Non-pigmented ciliary epithelial cell (primary cell): ENCODE data around the gene PRKCZ.

Source experiments
- DNase-seq: peaks from one replicate; pipeline ENCODE4 v3.0.0-alpha.2; 2010; ENCODE audit warnings: low read depth

PRKCZ gene

DNA sequence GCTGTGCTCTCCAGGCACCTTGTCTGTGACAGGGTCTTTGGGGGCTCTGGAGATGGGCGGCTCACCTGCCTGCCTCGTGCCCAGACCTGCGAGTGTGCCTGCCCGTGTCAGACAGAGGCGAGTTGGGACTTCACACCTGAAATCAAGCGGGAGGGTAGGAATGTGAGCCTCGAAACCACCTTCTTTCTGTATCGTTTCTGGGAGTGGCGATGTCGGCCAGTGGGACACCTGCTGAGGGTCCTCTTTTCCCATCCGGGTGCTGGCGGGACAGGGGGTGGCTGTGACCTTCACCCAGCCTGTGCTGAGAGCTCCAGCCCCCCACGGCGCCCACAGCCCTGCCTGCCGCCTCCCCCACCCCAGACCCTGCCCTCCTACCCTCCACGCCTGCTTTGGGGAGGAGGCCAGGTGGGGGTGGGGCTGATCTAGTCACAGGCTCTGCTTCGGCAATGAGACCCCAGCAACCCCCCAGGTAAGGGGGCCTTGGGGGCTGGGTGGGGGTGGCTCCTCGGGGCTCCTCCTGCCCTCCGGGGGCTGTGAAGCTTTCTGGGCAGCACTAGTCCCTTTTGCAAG, 160.0 kb downstream of the PRKCZ start:
- no peak for DNase-seq

DNA sequence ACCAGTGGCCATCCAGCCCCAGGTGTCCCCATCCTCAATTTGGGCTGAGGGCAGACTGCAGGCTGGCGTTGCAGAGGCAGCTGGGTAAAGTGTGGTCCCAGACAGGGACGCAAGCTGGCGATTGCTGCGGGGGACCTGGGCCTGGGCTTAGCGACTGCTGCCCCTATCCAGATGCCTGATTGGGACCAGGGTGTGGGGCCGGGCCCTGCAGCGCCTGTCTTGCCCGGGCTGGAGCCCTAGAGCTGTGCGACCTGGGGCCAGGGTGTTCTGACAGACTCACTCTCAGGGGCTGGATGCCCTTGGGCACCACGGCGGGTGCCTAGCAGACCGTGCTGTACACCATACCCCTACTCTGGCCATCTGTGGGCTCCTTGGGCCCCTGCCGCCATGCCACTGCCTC, 160.6 kb downstream of the PRKCZ start:
- no peak for DNase-seq

- DNase-seq: no peak
Observed at GRCh38 chr1:2212274-2212531, 162.0 kb downstream of the PRKCZ start.

DNA sequence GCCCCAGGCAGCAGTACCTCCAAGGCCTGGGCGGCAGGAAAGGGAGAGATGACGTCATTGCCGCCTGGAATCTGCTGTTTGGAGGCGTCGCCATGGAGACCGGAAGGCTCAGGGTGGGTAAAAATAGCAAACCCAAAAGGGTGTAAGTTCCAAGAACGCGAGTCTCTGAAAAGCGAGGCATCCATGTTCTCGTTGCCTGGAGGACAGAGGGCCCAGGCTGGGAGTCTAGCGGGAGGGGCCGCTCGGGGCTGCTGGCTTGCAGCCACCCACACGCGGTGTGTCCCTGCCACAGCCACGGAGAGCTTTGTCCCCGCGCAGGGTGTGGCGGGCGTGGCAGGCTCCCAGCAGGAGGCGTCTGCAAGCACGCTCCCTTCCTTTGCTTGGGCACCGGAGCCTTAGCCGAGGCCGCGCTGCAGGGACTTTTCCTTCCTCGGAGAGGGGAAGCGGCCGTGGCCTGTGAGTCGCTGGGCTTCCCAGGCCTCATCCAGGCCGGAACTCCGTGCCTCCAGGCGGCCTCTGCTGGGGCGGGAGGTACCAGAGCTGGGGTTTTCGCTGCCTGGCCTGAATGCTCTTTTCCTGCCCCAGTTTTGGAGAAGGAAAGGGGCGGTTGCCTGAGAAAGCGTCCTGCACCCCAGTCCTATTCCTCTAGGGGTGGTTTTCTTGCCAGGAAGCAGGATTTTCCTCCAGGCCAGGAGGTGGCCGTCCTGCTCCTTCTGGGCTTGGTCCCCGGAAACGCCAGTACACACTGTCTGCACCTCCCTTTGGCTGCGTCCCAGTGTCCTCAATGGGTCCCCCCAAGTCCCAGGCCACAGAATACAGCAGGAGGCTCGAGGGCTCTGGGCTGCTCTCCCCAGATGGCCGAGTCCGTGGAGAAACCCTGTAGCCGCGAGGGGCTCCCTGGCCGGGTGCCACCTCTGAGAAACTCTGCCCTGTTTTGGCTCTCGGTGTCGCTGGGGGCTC, 162.6 kb downstream of the PRKCZ start:
- DNase-seq: peak; percentile 86

GRCh38 chr1:2213576-2214505, 163.6 kb downstream of the PRKCZ start:
- DNase-seq: no peak

DNA sequence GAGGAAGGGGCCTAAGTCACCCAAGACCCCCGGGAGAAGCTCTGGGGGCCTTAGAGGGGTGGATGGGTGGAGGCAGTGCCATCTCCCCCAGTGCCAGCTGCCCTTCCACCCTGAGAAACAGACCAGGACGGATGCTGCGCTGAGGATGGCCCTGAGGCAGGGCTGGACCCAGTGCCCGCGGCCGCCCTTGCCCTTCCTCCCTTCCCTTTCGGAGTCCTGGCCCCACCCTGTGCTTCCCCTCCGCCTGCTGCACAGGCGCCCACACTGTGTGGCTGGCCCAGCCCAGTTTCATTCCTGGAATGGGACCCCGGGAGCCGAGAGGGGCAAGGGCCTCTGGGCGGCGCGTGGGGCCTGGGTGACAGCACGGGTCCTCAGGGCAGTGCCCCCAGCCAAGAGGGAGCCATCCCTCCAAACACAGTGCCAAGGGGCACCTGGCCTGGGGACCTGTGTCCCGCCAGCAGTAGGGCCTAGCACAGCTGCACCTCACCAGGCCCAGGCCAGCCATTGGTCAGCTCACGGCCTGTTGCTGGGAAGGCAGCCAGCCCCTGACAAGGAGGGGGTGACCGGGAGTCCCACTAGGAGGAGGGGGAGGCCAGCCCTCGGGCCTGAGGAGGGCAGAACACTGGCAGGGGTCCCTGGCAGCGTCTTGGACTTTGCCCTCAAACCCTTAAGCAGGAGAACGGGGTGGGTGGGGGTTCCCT, 164.5 kb downstream of the PRKCZ start:
- DNase-seq: no peak

- no peak for DNase-seq
Observed at GRCh38 chr1:2215329-2215728, 165.1 kb downstream of the PRKCZ start.

GRCh38 chr1:2215909-2216766, 165.9 kb downstream of the PRKCZ start:
- DNase-seq: no peak

- DNase-seq: no peak
Observed at GRCh38 chr1:2216767-2217058, 166.5 kb downstream of the PRKCZ start.

- no peak for DNase-seq
Observed at GRCh38 chr1:2221271-2221670, 171.1 kb downstream of the PRKCZ start.

DNA sequence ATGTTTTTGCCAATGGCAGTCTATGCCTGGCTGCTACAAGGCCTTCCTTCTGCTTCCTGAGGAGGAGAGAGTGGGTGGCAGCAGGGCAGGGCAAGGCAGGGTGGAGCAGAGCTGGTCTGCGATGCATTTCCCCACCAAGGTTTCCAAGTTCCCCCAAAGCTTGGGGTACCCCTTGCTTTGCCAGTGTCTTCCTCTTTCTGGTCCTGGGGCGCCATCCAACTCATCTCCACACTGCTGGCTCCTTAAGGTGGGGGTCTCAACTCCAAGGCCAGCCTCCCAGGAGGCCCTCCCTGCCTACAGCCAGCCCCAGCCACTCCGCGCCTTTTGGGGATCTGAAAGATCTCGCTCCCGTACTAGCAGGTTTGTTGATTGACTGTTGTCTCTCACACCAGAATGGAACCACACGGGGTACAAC, 174.0 kb downstream of the PRKCZ start:
- no peak for DNase-seq

DNA sequence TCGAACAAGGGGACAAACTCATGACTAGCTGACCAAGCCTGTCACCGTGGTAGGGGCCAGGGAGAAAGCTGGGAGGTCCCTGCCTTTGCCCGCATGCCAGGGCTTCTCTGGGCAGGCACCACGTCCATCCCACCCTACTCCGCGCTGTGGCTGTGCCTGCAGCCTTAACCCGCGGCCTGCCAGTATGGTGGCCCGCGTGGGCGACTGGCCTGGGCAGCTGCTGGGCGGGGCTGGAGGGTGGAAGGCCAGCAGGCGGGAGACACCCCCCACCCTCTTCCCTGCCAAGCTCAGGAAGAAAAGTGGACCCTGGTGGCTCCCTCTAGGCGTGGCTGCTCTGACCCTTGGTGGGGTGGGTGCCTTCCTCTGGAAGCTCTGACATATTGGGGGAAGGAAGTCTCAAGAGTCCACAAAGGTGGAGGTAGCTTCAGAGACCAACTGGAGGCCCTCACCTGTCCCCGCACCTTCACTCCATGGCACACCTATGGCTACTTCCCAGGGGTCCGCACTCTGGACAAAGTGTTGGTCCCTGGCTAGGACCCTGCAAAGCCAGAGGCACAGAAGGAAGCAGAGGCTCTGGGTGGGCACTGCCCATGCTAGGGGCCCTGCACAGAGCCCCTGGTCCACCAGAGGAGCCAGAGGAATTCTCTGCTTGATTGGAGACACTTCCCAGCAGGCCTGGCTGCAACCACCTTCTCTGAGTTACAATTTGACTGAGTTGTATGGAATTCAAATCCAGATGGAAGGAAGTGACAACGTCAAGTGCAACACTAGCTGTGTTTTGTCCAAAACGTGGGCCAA, 174.6 kb downstream of the PRKCZ start:
- no peak for DNase-seq

GRCh38 chr1:2226525-2227345, 176.5 kb downstream of the PRKCZ start:
- no peak for DNase-seq

- peak; percentile 70 for DNase-seq
Observed at GRCh38 chr1:2227346-2228156, 177.3 kb downstream of the PRKCZ start.

DNA sequence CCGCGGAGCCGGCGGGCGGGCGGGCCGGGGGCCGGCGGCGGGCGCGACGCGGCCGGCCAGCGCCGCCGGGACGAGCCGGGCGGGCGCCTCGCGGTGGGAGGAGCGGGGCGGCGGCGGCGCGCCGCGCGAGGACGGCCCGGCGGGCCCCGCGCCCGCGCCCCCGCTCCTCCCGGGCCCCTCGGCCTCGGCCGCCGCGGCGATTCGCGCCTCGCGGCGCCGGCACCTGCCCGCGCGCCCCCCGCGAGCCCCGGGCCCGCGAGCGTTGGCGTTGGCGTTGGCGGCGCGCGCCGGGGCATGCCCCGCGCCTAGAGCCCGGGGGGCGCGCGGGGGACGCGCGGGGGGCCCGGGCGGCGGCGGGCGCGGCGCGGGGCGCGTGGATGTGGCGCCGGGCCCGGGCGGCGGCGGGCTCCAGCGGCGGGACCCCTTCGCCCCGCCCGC, 178.0 kb downstream of the PRKCZ start, which contains the start of gene SKI:
TSS of gene SKI (plus strand) at position 163 of the 438 bp plus-strand sequence. CDS start 448 bp downstream, outside the sequence.
- no peak for DNase-seq

DNA sequence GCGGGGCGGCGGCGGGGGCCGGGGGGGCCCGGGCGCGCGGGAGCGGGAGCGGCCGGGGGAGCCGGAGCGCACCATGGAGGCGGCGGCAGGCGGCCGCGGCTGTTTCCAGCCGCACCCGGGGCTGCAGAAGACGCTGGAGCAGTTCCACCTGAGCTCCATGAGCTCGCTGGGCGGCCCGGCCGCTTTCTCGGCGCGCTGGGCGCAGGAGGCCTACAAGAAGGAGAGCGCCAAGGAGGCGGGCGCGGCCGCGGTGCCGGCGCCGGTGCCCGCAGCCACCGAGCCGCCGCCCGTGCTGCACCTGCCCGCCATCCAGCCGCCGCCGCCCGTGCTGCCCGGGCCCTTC, 178.5 kb downstream of the PRKCZ start:
- no peak for DNase-seq

DNA sequence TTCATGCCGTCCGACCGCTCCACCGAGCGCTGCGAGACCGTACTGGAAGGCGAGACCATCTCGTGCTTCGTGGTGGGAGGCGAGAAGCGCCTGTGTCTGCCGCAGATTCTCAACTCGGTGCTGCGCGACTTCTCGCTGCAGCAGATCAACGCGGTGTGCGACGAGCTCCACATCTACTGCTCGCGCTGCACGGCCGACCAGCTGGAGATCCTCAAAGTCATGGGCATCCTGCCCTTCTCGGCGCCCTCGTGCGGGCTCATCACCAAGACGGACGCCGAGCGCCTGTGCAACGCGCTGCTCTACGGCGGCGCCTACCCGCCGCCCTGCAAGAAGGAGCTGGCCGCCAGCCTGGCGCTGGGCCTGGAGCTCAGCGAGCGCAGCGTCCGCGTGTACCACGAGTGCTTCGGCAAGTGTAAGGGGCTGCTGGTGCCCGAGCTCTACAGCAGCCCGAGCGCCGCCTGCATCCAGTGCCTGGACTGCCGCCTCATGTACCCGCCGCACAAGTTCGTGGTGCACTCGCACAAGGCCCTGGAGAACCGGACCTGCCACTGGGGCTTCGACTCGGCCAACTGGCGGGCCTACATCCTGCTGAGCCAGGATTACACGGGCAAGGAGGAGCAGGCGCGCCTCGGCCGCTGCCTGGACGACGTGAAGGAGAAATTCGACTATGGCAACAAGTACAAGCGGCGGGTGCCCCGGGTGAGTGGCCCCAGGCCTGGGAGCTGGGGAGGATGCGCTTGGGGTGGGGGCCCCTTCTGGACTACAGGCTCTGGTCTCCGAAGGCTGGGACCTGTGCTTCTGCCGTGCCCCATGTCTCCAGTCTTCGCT, 179.0 kb downstream of the PRKCZ start:
- DNase-seq: no peak
